ENCODE data around the gene SOST.
A peak's percentile ranks its signal among the peaks of the same experiment; 100 is the strongest.
"Not testable (repeated sequence)": the region's sequence is repeated elsewhere in the genome, so short reads cannot be mapped to it uniquely, and the experiment has no call there.

The SOST gene

GRCh38 chr17:43758497-43759174 lies at the start of gene SOST:
TSS of gene SOST (minus strand) at chr17:43758791. CDS start at chr17:43758741, 50 bp downstream.
- FAIRE-seq (no peak), DNase-seq (ENCODE audit: low spot score) (no peak)

GRCh38 chr17:43808076-43808475 lies 49.5 kb upstream of the SOST start:
- no peak for FAIRE-seq

GRCh38 chr17:43805117-43805516 lies 46.5 kb upstream of the SOST start:
- FAIRE-seq (no peak), DNase-seq (ENCODE audit: low spot score) (no peak)

More at GRCh38 chr17:43808076-43808475, 49.5 kb upstream of the SOST start:
- no peak for DNase-seq (ENCODE audit: low spot score)

GRCh38 chr17:43803758-43804157 lies 45.2 kb upstream of the SOST start:
- DNase-seq (ENCODE audit: low spot score) (no peak), FAIRE-seq (no peak)

- DNase-seq (ENCODE audit: low spot score) (no peak), FAIRE-seq (no peak)
Observed at GRCh38 chr17:43801844-43802243, 43.3 kb upstream of the SOST start.

GRCh38 chr17:43800736-43801135 lies 42.1 kb upstream of the SOST start:
- FAIRE-seq = no peak
- no peak for DNase-seq (ENCODE audit: low spot score)

GRCh38 chr17:43799047-43799446 lies 40.5 kb upstream of the SOST start:
- DNase-seq (ENCODE audit: low spot score) = no peak
- no peak for FAIRE-seq

GRCh38 chr17:43798024-43798423 lies 39.4 kb upstream of the SOST start:
- DNase-seq (ENCODE audit: low spot score); FAIRE-seq: not testable (repeated sequence)

- not testable (repeated sequence) for FAIRE-seq; DNase-seq (ENCODE audit: low spot score)
Observed at GRCh38 chr17:43792668-43793067, 34.1 kb upstream of the SOST start.

GRCh38 chr17:43791589-43791988 lies 33.0 kb upstream of the SOST start:
- FAIRE-seq = peak; percentile 56
- DNase-seq (ENCODE audit: low spot score) = peak; percentile 61

- FAIRE-seq = no peak
- DNase-seq (ENCODE audit: low spot score) = no peak
Observed at GRCh38 chr17:43790311-43790940, 31.8 kb upstream of the SOST start.

- FAIRE-seq (no peak), DNase-seq (ENCODE audit: low spot score) (no peak)
Observed at GRCh38 chr17:43789482-43789881, 30.9 kb upstream of the SOST start.

- FAIRE-seq (no peak), DNase-seq (ENCODE audit: low spot score) (no peak)
Observed at GRCh38 chr17:43788540-43788939, 29.9 kb upstream of the SOST start.

GRCh38 chr17:43787728-43788127 lies 29.1 kb upstream of the SOST start:
- DNase-seq (ENCODE audit: low spot score) = no peak
- no peak for FAIRE-seq

GRCh38 chr17:43784628-43785101 lies 26.1 kb upstream of the SOST start:
- peak; percentile 37 for FAIRE-seq
- no peak for DNase-seq (ENCODE audit: low spot score)

- DNase-seq (ENCODE audit: low spot score) = no peak
- FAIRE-seq = no peak
Observed at GRCh38 chr17:43784068-43784467, 25.5 kb upstream of the SOST start.

- no peak for DNase-seq (ENCODE audit: low spot score)
- no peak for FAIRE-seq
Observed at GRCh38 chr17:43782913-43783680, 24.5 kb upstream of the SOST start.

- DNase-seq (ENCODE audit: low spot score) (no peak), FAIRE-seq (no peak)
Observed at GRCh38 chr17:43780135-43780534, 21.5 kb upstream of the SOST start, which contains the start of gene CFAP97D1. TSS of gene CFAP97D1 (plus strand) at chr17:43780435. CDS start at chr17:43780463, 28 bp downstream.

- FAIRE-seq (no peak), DNase-seq (ENCODE audit: low spot score) (no peak)
Observed at GRCh38 chr17:43779145-43780125, 20.8 kb upstream of the SOST start.

- DNase-seq (ENCODE audit: low spot score) = peak; percentile 97
Observed at GRCh38 chr17:43778337-43779144, 19.9 kb upstream of the SOST start, which contains the start of gene DUSP3. TSS of gene DUSP3 (minus strand) at chr17:43778977. CDS start at chr17:43778924, 53 bp downstream.

More at GRCh38 chr17:43778337-43779144, 19.9 kb upstream of the SOST start, which contains the start of gene DUSP3:
- no peak for FAIRE-seq

Measured in urothelium cell line (cell line).